Endothelial cell of umbilical vein (primary cell): ENCODE data around the gene SLC25A19. TPM values are rescaled to one million over a fixed set of nuclear protein-coding genes. Genes with fewer than 3 reads are reported as not detected.

Experiments
- BruUV-seq: library from RNA; stranded (reverse); fragments of 400-500 nt; replicated peaks from 2 replicates; lab custom pipeline; 2021; lab: Mats Ljungman, UMichigan
- CTCF ChIA-PET: fragments of 300-600, 350-600 bp; sonication (Branson Sonifier 250); formaldehyde crosslinking; loops from one replicate; lab custom pipeline; 2021; ENCODE audit warnings: antibody characterized with exemption, inconsistent platforms; lab: Charles Lee
- POLR2A ChIA-PET: fragments of 300-600, 350-600 bp; sonication (Branson Sonifier 250); formaldehyde crosslinking; loops from one replicate; lab custom pipeline; 2021; ENCODE audit warnings: antibody characterized with exemption, inconsistent platforms; lab: Charles Lee
- DNase-seq: peaks from one replicate; pipeline ENCODE4 v3.0.0-alpha.2; 2011; ENCODE audit warnings: low read depth, low spot score
- FAIRE-seq: peaks from 2 replicates; lab custom pipeline; 2011; peaks lifted over from hg19 to GRCh38; lab: Jason Lieb, UNC
- H2AFZ ChIP-seq: 2 replicates; pipeline ENCODE4 v1.6.0; 2012; ENCODE audit warnings: low read depth, low read length, control low read depth, inconsistent platforms
- H3K27ac ChIP-seq: 2 replicates; pipeline ENCODE4 v1.5.1; 2011; ENCODE audit warnings: low read depth, mild to moderate bottlenecking, control low read depth, low read length, moderate library complexity; ENCODE audit not compliant: insufficient read depth
- H3K27me3 ChIP-seq, 2 experiments: 2 replicates each; pipeline versions ENCODE4 v1.6.0 to v1.6.1; 2011; ENCODE audit warnings: low read length in 2 of 2, mixed read lengths in 1 of 2; ENCODE audit not compliant: control insufficient read depth in 2 of 2, insufficient read depth in 2 of 2
- H3K36me3 ChIP-seq, 2 experiments: 2 replicates in 1 of 2; 3 replicates in 1 of 2; pipeline ENCODE4 v1.5.1; 2011; ENCODE audit warnings: low read length in 2 of 2, mild to moderate bottlenecking in 1 of 2, moderate library complexity in 1 of 2; ENCODE audit not compliant: control insufficient read depth in 2 of 2, insufficient read depth in 2 of 2; ENCODE audit errors: extremely low read depth in 1 of 2
- H3K4me1 ChIP-seq: 3 replicates; pipeline ENCODE4 v1.5.1; 2011; ENCODE audit warnings: mild to moderate bottlenecking, low read length; ENCODE audit not compliant: control insufficient read depth, insufficient read depth; ENCODE audit errors: extremely low read depth
- H3K4me2 ChIP-seq: 2 replicates; pipeline ENCODE4 v1.6.1; 2011; ENCODE audit warnings: low read length, control low read depth, mixed read lengths; ENCODE audit not compliant: insufficient read depth
- H3K4me3 ChIP-seq, 3 experiments: fragments of 200-600 bp in 1 of 3; sonication (generic), shearing (Covaris generic) in 1 of 3; replicated peaks in 1 of 3; 2 replicates each; pipeline ENCODE4 v1.5.1; 2011 to 2016; ENCODE audit warnings: control low read depth in 3 of 3, low read length in 3 of 3, mild to moderate bottlenecking in 2 of 3, inconsistent platforms in 1 of 3, low read depth in 1 of 3, moderate library complexity in 1 of 3; ENCODE audit not compliant: insufficient read depth in 1 of 3
- H3K79me2 ChIP-seq: 2 replicates; pipeline ENCODE4 v1.6.0; 2012; ENCODE audit warnings: low read length, inconsistent platforms; ENCODE audit not compliant: control insufficient read depth, insufficient read depth
- H3K9ac ChIP-seq: replicated peaks from 2 replicates; pipeline ENCODE3; 2011; ENCODE audit warnings: low read length, control low read depth; ENCODE audit not compliant: insufficient read depth; ENCODE audit errors: extremely low read depth
- H3K9me1 ChIP-seq: replicated peaks from 3 replicates; pipeline ENCODE4 v1.6.0; 2011; ENCODE audit warnings: mild to moderate bottlenecking, low read length; ENCODE audit not compliant: control insufficient read depth, insufficient read depth; ENCODE audit errors: extremely low read depth
- H3K9me3 ChIP-seq: replicated peaks from 2 replicates; pipeline ENCODE4 v1.5.1; 2012; ENCODE audit warnings: low read length, inconsistent platforms; ENCODE audit not compliant: control insufficient read depth, insufficient read depth
- H4K20me1 ChIP-seq: replicated peaks from 2 replicates; pipeline ENCODE3; 2011; ENCODE audit warnings: mild to moderate bottlenecking, low read length; ENCODE audit not compliant: control insufficient read depth, insufficient read depth; ENCODE audit errors: extremely low read depth
- EZH2 ChIP-seq: IDR thresholded peaks from 2 replicates; pipeline ENCODE4 v1.6.1; 2012; ENCODE audit warnings: borderline replicate concordance, low read depth, mild to moderate bottlenecking, moderate library complexity, low read length, inconsistent platforms; ENCODE audit not compliant: severe bottlenecking
- FOS ChIP-seq: IDR thresholded peaks from 2 replicates; pipeline ENCODE4 v1.6.1; 2011; ENCODE audit warnings: mild to moderate bottlenecking, low read length, moderate library complexity, borderline replicate concordance; ENCODE audit not compliant: insufficient read depth
- GATA2 ChIP-seq: IDR thresholded peaks from 2 replicates; pipeline ENCODE4 v1.7.0; 2011; ENCODE audit warnings: low read depth, mild to moderate bottlenecking, moderate library complexity, mixed read lengths, low read length; ENCODE audit not compliant: insufficient read length, insufficient read depth
- JUN ChIP-seq: IDR thresholded peaks from 2 replicates; pipeline ENCODE4 v1.6.1; 2011; ENCODE audit warnings: borderline replicate concordance, low read depth; ENCODE audit not compliant: insufficient read length, insufficient read depth
- MYC ChIP-seq: IDR thresholded peaks from one replicate; pipeline ENCODE4 v1.6.1; 2011; ENCODE audit warnings: mild to moderate bottlenecking, low read depth, low read length
- POLR2A ChIP-seq: IDR thresholded peaks from 2 replicates; pipeline ENCODE4 v1.6.1; 2012; ENCODE audit warnings: low read depth, mild to moderate bottlenecking, control low read depth, low read length
- POLR2AphosphoS5 ChIP-seq: IDR thresholded peaks from 2 replicates; pipeline ENCODE4 v1.6.1; 2012; ENCODE audit warnings: low read depth, mild to moderate bottlenecking, control low read depth, low read length, moderate library complexity; ENCODE audit not compliant: insufficient read depth
- dilution Hi-C: fragments of 300-500 bp; cut with MboI; formaldehyde crosslinking; loops from one replicate; pipeline ENCODE4 v1.15.0; 2019; ENCODE audit warnings: low sequenced_read_pairs; ENCODE audit not compliant: extremely low pct_ligation_motif_present
- intact Hi-C: fragments of 100-400 bp; cut with micrococcal nuclease; formaldehyde crosslinking; loops from one replicate; pipeline ENCODE4 v1.10.0; 2022
- polyA plus RNA-seq, 4 experiments: library from polyadenylated mRNA; depleted of rRNA in 3 of 4; stranded (reverse) in 3 of 4; unstranded in 1 of 4; fragments of >200 nt; gene quantifications; 2 replicates each; pipeline versions ENCODE4 v1.2.1 to v1.2.3, GENCODE V29; 2011 to 2012; ENCODE audit warnings: missing spikeins in 1 of 4
- total RNA-seq: library from RNA; stranded (reverse); gene quantifications from 2 replicates; pipeline ENCODE4 v1.2.3, GENCODE V29; 2021
- TF ChIP-seq, protein P1 (sequence below), 2 donors: IDR thresholded peaks; 1 replicate in 1 of 2; 2 replicates in 1 of 2; pipeline ENCODE4 v1.5.1; 2011; ENCODE audit warnings: low read length in 2 of 2, mild to moderate bottlenecking in 2 of 2, moderate library complexity in 2 of 2, control low read depth in 1 of 2, inconsistent platforms in 1 of 2, low read depth in 1 of 2; ENCODE audit not compliant: insufficient read depth in 1 of 2; ENCODE audit errors: extremely low read depth in 1 of 2
- TF ChIP-seq, protein P2 (sequence below): IDR thresholded peaks from 2 replicates; pipeline ENCODE4 v1.6.1; 2011; ENCODE audit not compliant: insufficient read depth, insufficient read length

The SLC25A19 gene
- total and polyA plus RNA-seq, 2 donors (not counting 3 experiments of a cell fraction or from before 2014, with no cell fraction given): 20.6 to 20.9 TPM

DNA sequence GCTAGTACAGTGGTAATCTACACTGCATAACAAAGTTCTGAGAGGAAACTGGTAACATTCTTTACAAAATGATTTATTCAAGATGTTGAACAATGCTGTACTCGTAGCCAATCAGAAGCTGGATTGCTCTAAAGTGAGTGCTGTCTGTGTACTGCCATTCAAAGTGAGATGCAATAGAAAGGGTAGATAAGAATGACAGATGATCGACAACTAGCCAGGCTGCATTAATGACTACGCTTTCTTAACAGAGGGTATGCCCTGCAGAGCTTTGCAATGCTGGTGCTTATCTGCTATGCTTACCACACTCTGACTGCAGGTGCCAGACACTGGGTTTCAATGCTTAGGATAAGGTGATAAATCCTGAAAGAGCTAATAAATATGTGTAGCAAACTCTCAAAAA, 46.1 kb upstream of the SLC25A19 start:
- H3K79me2 ChIP-seq: peaks cover 51% of the 10 kb centered on the region
- no peaks in the 10 kb centered on the region for H3K27me3 ChIP-seq
- ChIA-PET POLR2A (no interaction called here), CTCF (interaction anchor here (0.8 to 1.6 kb wide), 7 partner anchors 9 to 48 kb away, joined by 3 to 8 read pairs (median 3); no protein-coding TSS in a partner anchor)
- no peak overlapping the region for H3K9ac ChIP-seq
- H3K27ac ChIP-seq: no peak overlapping the region
- BruUV-seq: no TSS peak
- no peak overlapping the region for H2AFZ ChIP-seq
- dilution Hi-C loops: no loop called here
- no peaks in the 10 kb centered on the region for H3K4me1 ChIP-seq
- DNase-seq (no peak), FAIRE-seq (no peak)
- no peaks in the 10 kb centered on the region for H3K9me1 ChIP-seq
- intact Hi-C loops: no loop called here
- H4K20me1 ChIP-seq: peaks cover 3% of the 10 kb centered on the region
- H3K4me2 ChIP-seq: no peak overlapping the region
- TF ChIP-seq, protein P1, sequence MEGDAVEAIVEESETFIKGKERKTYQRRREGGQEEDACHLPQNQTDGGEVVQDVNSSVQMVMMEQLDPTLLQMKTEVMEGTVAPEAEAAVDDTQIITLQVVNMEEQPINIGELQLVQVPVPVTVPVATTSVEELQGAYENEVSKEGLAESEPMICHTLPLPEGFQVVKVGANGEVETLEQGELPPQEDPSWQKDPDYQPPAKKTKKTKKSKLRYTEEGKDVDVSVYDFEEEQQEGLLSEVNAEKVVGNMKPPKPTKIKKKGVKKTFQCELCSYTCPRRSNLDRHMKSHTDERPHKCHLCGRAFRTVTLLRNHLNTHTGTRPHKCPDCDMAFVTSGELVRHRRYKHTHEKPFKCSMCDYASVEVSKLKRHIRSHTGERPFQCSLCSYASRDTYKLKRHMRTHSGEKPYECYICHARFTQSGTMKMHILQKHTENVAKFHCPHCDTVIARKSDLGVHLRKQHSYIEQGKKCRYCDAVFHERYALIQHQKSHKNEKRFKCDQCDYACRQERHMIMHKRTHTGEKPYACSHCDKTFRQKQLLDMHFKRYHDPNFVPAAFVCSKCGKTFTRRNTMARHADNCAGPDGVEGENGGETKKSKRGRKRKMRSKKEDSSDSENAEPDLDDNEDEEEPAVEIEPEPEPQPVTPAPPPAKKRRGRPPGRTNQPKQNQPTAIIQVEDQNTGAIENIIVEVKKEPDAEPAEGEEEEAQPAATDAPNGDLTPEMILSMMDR (IDR thresholded peaks at IDR 0.05; ENCODE audit: extremely low read depth in 1 of 2, insufficient read depth in 1 of 2, low read depth in 1 of 2, low read length in 2 of 2): no peak
- no peak for TF ChIP-seq POLR2AphosphoS5
- TF ChIP-seq, protein P2, sequence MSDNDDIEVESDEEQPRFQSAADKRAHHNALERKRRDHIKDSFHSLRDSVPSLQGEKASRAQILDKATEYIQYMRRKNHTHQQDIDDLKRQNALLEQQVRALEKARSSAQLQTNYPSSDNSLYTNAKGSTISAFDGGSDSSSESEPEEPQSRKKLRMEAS: no peak
- TF ChIP-seq JUN: no peak
- TF ChIP-seq GATA2: no peak
- no peak for TF ChIP-seq EZH2
- no peak for TF ChIP-seq FOS
- no peak for TF ChIP-seq POLR2A
- TF ChIP-seq MYC: no peak
- H3K4me3 ChIP-seq: no peak overlapping the region
- peaks cover 0 to 3% of the 10 kb centered on the region in 2 experiments for H3K36me3 ChIP-seq
- H3K9me3 ChIP-seq: no peaks in the 10 kb centered on the region
